Muscle layer of colon (tissue), 2 donors: Measurements from ENCODE around the gene SLFN12L.
"Not testable (repeated sequence)": the region's sequence is repeated elsewhere in the genome, so short reads cannot be mapped to it uniquely, and the experiment has no call there.

Experiments
- H3K27ac ChIP-seq: one replicate; pipeline ENCODE4 v1.7.0; 2013; ENCODE audit warnings: low read depth, mild to moderate bottlenecking, low read length, moderate library complexity
- H3K27me3 ChIP-seq, 2 donors: one replicate each; pipeline ENCODE4 v1.7.0; 2013; ENCODE audit warnings: low read length in 2 of 2, mild to moderate bottlenecking in 2 of 2; ENCODE audit not compliant: insufficient read depth in 2 of 2, control insufficient read depth in 1 of 2
- H3K36me3 ChIP-seq: one replicate; pipeline ENCODE4 v1.7.0; 2013; ENCODE audit warnings: mild to moderate bottlenecking, low read length; ENCODE audit not compliant: insufficient read depth
- H3K4me1 ChIP-seq: one replicate; pipeline ENCODE4 v1.7.0; 2013; ENCODE audit warnings: mild to moderate bottlenecking, low read length; ENCODE audit not compliant: insufficient read depth
- H3K4me3 ChIP-seq, 2 donors: one replicate each; pipeline ENCODE4 v1.7.0; 2013; ENCODE audit warnings: low read length in 2 of 2, low read depth in 1 of 2, mild to moderate bottlenecking in 1 of 2, moderate library complexity in 1 of 2
- H3K9ac ChIP-seq: one replicate; pipeline ENCODE4 v1.7.0; 2013; ENCODE audit warnings: low read length
- H3K9me3 ChIP-seq: one replicate; pipeline ENCODE4 v1.7.0; 2013; ENCODE audit warnings: mild to moderate bottlenecking, low read length
- donor health status: abdominal sarcoma.
- donor health status: Adenocarcinoma of cecum.

The SLFN12L gene

GRCh38 chr17:35537601-35538141 is at the start of gene SLFN12L:
Gene SLFN12L, minus strand, starts transcription at chr17:35537678. Its CDS starts 15,314 bp downstream, at chr17:35522364.
- Histone ChIP-seq H3K27ac (peak within 1 kb of the TSS; percentile 41), H3K4me1 (peaks cover 18% of the 10 kb centered on the region), H3K36me3 (no peaks in the 10 kb centered on the region), H3K9me3 (no peaks in the 10 kb centered on the region), H3K9ac (no peak within 1 kb of the TSS), H3K4me3 (no peak within 1 kb of the TSS), H3K27me3 (no peaks in the 10 kb centered on the region)

GRCh38 chr17:35586569-35587073 is 49.1 kb upstream of the SLFN12L start:
- no peaks in the 10 kb centered on the region for H3K27me3 ChIP-seq
- H3K9me3 ChIP-seq = no peaks in the 10 kb centered on the region
- H3K4me3 ChIP-seq = peak overlapping the region; percentile 81 to 88
- H3K4me1 ChIP-seq = peaks cover 23% of the 10 kb centered on the region
- H3K9ac ChIP-seq = peak overlapping the region; percentile 78
- peak overlapping the region; percentile 90 for H3K27ac ChIP-seq
- no peaks in the 10 kb centered on the region for H3K36me3 ChIP-seq

- Histone ChIP-seq H3K27me3 (no peaks in the 10 kb centered on the region), H3K9me3 (no peaks in the 10 kb centered on the region), H3K9ac (no peak overlapping the region), H3K4me3 (no peak overlapping the region), H3K4me1 (peaks cover 17% of the 10 kb centered on the region), H3K27ac (no peak overlapping the region), H3K36me3 (no peaks in the 10 kb centered on the region)
Measured at GRCh38 chr17:35584061-35584460, 46.6 kb upstream of the SLFN12L start.

- peak overlapping the region; percentile 97 for H3K27ac ChIP-seq
- H3K9ac ChIP-seq = peak overlapping the region; percentile 90
Measured at GRCh38 chr17:35578929-35579432, 41.5 kb upstream of the SLFN12L start.

GRCh38 chr17:35578197-35578928 is 40.9 kb upstream of the SLFN12L start, which contains the start of gene PEX12:
Gene PEX12, minus strand, starts transcription at chr17:35578571. Its CDS starts 550 bp downstream, at chr17:35578021.
- peaks cover 11% of the 10 kb centered on the region for H3K36me3 ChIP-seq
- peak within 1 kb of the TSS; percentile 59 to 97 for H3K4me3 ChIP-seq
- no peaks in the 10 kb centered on the region for H3K27me3 ChIP-seq
- peaks cover 22% of the 10 kb centered on the region for H3K4me1 ChIP-seq
- H3K27ac ChIP-seq = peak within 1 kb of the TSS; percentile 97
- H3K9ac ChIP-seq = peak within 1 kb of the TSS; percentile 90
- H3K9me3 ChIP-seq = no peaks in the 10 kb centered on the region

More at GRCh38 chr17:35578929-35579432, 41.5 kb upstream of the SLFN12L start:
- Histone ChIP-seq H3K4me3 (peak overlapping the region; percentile 59 to 97), H3K36me3 (peaks cover 11% of the 10 kb centered on the region), H3K27me3 (no peaks in the 10 kb centered on the region), H3K9me3 (no peaks in the 10 kb centered on the region), H3K4me1 (peaks cover 22% of the 10 kb centered on the region)

GRCh38 chr17:35577830-35578196 is 40.3 kb upstream of the SLFN12L start:
- peak overlapping the region; percentile 97 for H3K27ac ChIP-seq
- no peaks in the 10 kb centered on the region for H3K27me3 ChIP-seq
- peaks cover 22% of the 10 kb centered on the region for H3K4me1 ChIP-seq
- no peaks in the 10 kb centered on the region for H3K9me3 ChIP-seq
- peak overlapping the region; percentile 59 to 97 for H3K4me3 ChIP-seq
- H3K36me3 ChIP-seq = peaks cover 11% of the 10 kb centered on the region
- H3K9ac ChIP-seq = peak overlapping the region; percentile 90

GRCh38 chr17:35575759-35576158 is 38.3 kb upstream of the SLFN12L start:
- H3K27me3 ChIP-seq = no peaks in the 10 kb centered on the region
- peaks cover 22% of the 10 kb centered on the region for H3K4me1 ChIP-seq
- H3K4me3 ChIP-seq = no peak overlapping the region
- no peak overlapping the region for H3K27ac ChIP-seq
- H3K9ac ChIP-seq = no peak overlapping the region
- H3K9me3 ChIP-seq = no peaks in the 10 kb centered on the region
- peaks cover 11% of the 10 kb centered on the region for H3K36me3 ChIP-seq

- Histone ChIP-seq H3K27me3 (no peaks in the 10 kb centered on the region), H3K4me3 (peak overlapping the region in 1 of 2 donors; percentile 17), H3K36me3 (no peaks in the 10 kb centered on the region), H3K9ac (no peak overlapping the region), H3K4me1 (peaks cover 10% of the 10 kb centered on the region), H3K27ac (no peak overlapping the region), H3K9me3 (no peaks in the 10 kb centered on the region)
Measured at GRCh38 chr17:35569405-35569804, 31.9 kb upstream of the SLFN12L start.

GRCh38 chr17:35568561-35568960 is 31.1 kb upstream of the SLFN12L start:
- Histone ChIP-seq H3K9ac (peak overlapping the region; percentile 91), H3K27ac (peak overlapping the region; percentile 73), H3K9me3 (no peaks in the 10 kb centered on the region)

GRCh38 chr17:35566968-35567367 is 29.5 kb upstream of the SLFN12L start:
- H3K9ac ChIP-seq = no peak overlapping the region
- H3K4me1 ChIP-seq = peaks cover 10% of the 10 kb centered on the region
- no peaks in the 10 kb centered on the region for H3K27me3 ChIP-seq
- no peak overlapping the region for H3K4me3 ChIP-seq
- no peaks in the 10 kb centered on the region for H3K36me3 ChIP-seq
- no peaks in the 10 kb centered on the region for H3K9me3 ChIP-seq
- H3K27ac ChIP-seq = no peak overlapping the region

More at GRCh38 chr17:35568561-35568960, 31.1 kb upstream of the SLFN12L start:
- Histone ChIP-seq H3K4me3 (peak overlapping the region; percentile 80 to 91), H3K36me3 (no peaks in the 10 kb centered on the region), H3K4me1 (peaks cover 10% of the 10 kb centered on the region), H3K27me3 (no peaks in the 10 kb centered on the region)

GRCh38 chr17:35563181-35563580 is 25.7 kb upstream of the SLFN12L start:
- not testable (repeated sequence) for H3K4me3 ChIP-seq, H3K27me3 ChIP-seq, H3K9me3 ChIP-seq

More at GRCh38 chr17:35563181-35563580, 25.7 kb upstream of the SLFN12L start:
- not testable (repeated sequence) for H3K9ac ChIP-seq, H3K36me3 ChIP-seq, H3K4me1 ChIP-seq, H3K27ac ChIP-seq
